COLO829 (cell line): ENCODE measurements around the gene ZNF530.

Experiments
- DNase-seq: peaks from one replicate; pipeline ENCODE4 v3.0.0; 2012; ENCODE audit warnings: low spot score

The ZNF530 gene

DNA sequence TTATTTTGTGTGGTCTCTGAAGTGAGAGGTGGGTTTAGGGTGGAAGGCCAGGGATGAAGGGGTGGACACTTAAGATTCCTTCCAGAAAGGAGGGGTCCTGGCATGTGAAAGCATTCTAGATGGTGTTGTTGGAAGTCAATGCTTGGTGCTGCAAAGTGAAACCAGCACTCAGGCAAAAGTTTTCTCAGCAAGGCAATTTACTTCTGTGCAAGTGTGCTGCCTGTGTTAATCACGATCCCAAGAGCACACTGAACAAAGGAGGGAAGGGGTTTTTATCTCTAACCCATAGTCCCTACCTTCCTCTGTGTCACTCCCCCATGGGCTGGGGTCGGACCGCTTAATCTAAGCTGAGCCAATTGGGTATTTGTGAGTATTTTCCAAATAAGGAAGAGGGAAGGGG, 15.7 kb downstream of the ZNF530 start:
- DNase-seq, result no peak

DNA sequence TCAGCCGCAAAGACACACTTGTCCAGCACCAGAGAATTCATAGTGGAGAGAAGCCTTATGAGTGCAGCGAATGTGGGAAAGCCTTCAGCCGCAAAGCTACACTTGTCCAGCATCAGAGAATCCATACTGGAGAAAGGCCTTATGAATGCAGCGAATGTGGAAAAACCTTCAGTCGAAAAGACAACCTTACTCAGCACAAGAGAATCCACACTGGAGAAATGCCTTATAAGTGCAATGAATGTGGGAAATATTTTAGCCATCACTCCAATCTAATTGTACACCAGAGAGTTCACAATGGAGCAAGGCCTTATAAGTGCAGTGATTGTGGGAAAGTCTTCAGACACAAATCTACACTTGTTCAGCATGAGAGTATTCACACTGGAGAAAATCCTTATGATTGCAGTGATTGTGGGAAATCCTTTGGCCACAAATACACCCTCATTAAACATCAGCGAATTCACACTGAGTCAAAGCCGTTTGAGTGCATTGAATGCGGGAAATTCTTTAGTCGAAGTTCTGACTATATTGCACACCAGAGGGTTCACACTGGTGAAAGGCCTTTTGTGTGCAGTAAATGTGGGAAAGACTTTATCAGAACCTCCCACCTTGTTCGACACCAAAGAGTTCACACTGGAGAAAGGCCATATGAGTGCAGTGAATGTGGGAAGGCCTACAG, 21.1 kb downstream of the ZNF530 start:
- DNase-seq, result no peak

DNA sequence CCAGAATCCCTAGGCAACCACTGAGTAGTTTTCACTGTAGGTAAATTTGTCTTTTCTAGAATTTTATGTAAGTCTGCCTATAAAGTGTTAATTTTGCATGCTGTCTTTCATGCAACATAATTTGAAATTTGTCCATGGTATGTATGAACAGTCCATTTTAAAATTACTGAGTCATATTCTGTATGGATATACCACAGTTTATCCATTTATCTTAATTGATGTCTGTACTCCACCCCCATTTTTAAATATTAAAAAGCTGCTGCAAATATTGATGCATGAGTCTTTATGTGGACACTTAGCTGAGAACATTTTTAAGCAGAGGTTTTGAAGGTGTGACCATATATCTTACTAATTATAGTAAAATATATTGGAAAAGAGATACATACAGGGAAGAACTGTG, 23.4 kb downstream of the ZNF530 start:
- DNase-seq, result no peak

DNA sequence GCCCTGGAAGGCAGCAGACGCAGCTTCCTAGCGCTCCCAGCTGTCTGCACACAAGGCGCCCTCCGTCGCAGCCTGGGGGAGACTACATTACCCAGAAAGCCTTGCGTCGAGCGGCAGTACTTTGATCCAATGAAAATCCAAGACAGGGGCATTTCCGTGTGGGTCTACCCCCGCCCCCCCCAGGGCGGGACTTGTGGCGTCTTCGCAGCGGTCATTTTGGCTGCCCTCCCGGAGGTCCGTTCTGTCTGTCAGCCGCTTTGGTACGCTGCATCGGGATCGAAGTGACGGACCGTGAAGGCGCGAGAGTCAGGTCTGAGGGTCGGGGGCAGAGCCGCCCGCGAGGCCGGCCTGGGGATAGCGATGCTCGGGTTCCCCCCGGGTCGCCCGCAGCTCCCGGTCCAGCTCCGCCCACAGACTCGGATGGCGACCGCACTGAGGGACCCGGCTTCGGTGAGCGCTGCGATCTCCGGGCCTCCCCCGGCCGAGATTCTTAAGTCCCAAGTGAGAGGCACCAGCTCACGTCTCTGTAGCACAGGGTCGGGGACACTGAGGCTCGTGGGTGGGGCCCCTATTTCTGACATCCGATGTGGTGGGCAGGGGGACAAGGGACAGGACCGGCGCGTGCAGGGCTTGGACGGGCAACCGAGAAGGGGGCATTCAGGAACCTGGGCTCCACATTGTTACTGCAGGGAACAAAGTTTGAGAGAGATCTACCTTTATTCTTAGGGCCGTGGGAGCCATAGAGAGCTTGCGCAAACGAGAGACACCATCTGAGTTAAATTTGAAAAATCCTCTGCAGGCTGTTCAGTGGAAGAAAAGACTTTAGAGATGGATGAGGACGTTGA, 33.5 kb downstream of the ZNF530 start, which contains the start of gene ZNF211:
Gene ZNF211, plus strand, starts transcription at position 182 of the 845 bp plus-strand sequence. Its CDS starts 179 bp downstream, at position 361.
- peak; percentile 85 for DNase-seq

DNA sequence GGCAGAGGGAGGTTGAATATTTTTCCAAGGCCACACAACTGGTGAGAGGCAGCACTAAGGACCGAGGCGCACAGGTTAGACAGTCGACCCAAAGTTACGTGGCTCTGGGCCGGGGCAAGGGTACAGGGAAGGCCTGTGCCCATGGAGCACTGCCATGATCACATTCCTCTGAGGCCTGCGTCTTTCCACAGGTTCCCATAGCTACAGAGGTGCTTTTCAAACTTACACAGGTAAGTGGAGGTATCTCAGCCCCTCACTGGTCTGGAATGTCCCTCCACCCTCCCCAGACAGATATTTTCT, 34.1 kb downstream of the ZNF530 start:
- no peak for DNase-seq

DNA sequence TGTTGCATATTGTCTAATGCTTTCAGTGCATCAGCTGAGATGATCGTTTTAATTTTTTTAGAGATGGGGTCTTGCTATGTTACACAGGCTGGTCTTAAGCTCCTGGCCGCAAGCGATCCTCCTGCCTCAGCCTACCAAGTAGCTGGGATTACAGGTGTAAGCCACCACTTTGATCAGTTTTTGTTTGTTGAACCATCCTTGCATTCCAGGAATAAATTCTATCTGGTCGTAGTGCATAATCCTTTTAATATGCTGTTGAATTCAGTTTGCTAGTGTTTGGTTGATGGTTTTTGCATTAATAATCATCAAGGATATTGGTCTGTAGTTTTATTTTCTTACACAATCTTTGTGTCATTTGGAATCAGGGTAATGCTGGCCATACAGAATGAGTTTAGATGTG, 37.7 kb downstream of the ZNF530 start:
- DNase-seq, result no peak

DNA sequence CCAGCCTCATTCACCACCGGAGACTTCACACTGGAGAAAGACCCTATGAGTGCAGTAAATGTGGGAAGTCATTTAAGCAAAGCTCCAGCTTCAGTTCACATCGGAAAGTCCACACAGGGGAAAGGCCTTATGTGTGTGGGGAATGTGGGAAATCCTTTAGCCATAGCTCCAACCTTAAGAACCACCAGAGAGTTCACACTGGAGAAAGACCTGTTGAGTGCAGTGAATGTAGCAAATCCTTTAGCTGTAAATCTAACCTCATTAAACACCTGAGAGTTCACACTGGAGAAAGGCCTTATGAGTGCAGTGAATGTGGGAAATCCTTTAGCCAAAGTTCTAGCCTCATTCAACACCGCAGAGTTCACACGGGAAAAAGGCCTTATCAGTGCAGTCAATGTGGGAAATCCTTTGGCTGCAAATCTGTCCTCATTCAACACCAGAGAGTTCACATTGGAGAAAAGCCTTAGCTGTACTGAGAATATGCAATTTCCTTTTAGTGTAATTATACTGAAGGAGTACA, 42.1 kb downstream of the ZNF530 start:
- no peak for DNase-seq

DNA sequence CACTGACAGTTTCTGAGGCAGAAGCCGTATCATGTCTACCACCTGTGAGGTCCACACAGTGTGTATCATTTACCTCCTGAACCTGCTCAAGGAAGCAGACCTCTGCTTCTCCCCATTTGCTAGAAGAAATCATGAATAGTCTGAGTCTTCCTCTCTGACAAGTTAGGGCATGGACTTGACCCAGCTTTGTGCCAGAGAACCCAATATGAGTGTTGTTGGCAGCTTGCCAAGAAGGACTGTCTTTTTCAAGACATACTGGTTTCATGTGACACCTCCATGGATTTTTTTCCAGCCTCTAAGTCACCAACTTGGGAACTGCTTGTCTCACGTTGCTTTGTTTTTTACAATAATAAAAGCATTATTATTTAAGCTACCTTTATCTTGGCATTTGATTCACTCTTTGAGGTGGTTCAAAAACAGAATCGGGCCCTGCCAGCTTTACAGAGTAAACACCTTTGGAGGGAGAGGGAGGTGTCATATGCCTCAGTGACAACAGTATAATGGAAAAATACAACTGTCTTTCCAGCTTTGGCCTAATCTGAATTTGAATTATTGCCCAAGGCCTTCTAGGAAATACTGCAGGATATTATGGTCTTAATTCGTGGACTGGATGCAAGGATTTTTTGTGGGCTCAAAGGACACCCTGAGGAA, 42.8 kb downstream of the ZNF530 start:
- DNase-seq, result no peak

DNA sequence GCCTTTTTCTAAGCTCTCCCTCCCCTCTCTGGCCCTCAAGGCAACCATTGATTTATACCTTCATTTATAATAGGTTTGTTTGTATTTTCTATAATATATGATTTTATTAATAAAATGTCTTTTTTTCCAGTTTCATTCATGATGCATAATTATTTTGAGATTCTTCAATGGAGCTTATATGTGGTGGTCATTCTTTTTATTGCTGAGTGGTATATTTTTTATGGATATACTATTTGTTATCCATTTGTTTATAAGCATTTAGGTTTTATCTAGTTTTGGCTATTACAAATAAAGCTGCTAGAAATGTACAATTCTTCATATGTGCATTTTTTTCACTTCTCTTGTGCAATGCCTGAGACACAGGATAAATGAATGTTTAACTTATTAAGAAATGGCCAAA, 44.0 kb downstream of the ZNF530 start:
- no peak for DNase-seq

DNA sequence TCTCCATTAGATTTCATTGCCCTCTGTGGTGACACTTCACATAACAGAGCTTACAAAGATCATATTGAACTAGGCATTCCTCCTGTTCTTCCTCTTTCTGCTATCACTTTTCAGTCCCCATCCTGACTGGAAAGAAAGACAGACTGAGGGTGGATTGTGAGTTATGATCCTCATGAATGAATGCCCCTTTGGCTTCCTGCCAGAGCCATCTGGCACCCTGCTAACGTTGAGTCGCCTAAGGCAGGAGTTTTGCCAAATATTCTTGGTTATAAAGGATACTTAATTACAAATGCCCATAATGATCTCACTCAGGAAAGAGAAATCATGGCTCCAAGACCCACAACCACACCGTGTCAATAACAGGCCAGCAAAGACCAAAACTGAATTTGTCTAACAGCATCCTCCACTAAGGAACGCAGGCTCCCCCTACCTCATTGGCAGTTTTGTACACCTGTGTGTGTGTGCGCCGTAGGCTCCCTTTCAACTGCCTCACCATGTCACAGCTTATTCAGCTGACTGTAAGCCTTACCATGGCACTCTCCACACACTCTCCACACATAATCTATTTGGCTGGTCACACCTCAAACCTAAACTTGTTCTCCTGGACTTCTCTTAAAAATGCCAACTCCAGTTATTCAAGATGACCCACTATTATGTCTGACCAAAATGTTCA, 48.8 kb downstream of the ZNF530 start:
- no peak for DNase-seq

DNA sequence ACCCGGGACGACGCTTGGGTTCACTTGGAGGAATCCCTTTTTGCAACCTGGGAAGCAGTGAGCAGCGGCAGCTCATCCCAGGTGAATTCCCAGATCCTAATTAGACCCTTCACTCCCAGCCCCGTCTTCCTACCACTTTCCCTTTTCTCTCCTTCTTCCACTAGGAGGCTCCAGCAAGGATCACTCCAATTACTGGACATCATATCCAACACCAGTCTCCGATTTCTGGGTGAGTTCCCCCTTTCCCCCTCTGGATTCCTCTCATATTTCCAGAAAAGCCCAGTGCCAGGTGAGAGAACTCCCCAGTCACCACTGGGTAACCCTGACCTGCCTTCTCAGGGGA, 51.9 kb downstream of the ZNF530 start:
- DNase-seq, result no peak

DNA sequence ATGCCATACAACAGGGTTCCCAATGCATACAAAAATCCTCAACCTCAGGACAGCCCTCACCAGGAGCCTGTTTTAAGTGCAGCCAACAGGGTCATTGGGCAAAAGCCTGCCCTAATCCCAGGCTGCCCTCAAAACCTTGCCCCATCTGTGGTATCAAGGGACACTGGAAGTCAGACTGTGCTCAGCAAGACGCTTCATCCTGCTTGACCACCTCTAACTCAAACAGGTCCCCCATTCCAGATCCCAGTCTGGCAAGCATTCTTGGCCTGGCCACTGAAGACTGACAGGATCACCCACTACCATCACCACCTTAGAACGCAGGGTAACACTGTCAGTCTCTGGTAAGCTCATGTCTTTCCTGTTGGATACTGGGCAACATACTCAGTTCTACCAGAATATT, 54.0 kb downstream of the ZNF530 start:
- no peak for DNase-seq

DNA sequence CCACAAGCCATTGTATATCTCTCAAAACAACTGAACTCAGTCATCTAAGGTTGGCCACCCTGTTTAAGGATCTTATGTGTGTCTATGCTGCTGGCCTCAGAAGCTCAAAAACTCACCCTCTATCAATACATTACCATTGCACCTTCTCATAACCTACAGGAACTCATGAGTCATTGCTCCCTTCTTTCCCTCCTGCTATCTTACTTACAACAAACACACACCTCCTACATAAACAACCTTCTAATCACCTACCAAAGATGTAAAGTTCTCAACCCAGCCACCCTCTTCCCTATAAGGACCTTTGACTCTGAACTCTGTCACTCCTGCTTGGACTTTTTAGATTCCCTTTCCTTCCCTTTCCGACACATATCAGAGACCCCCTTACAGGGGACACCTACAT, 55.8 kb downstream of the ZNF530 start:
- DNase-seq, result no peak

DNA sequence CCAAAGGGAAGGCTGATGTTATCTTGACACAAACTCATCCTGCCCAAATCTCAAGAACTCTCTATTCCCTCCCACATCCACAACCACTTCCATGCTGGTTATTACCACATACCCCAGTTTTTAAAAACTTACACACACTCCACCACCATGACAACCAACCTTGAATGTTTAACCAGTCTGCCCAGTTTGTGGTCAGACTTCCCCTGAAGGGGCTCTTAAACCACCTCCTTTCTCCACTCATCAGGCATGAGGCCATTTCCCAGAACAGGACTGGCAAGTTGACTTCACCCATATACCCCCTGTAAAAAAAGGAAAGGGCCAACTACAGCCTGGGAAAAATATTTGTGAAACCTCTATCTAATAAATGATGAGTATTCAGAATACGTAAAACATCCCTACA, 56.7 kb downstream of the ZNF530 start:
- DNase-seq, result no peak
